Subcutaneous adipose tissue (tissue), 4 donors: ENCODE results near the gene DHX15. TPM values are rescaled to one million over a fixed set of nuclear protein-coding genes. Genes with fewer than 3 reads are reported as not detected.

Source experiments
- CTCF ChIP-seq: fragments of 450-650 bp; IDR thresholded peaks from one replicate; pipeline ENCODE4 v1.5.1; 2016; ENCODE audit warnings: low read depth, mild to moderate bottlenecking, control low read depth, antibody characterized with exemption, moderate library complexity
- small RNA-seq: library from RNA; depleted of rRNA; stranded (forward); fragments of <200 nt; gene quantifications from one replicate; pipeline ENCODE3, GENCODE V24; 2016
- total RNA-seq, 4 donors: library from RNA; depleted of rRNA; stranded (reverse); fragments of >200 nt; gene quantifications; one replicate each; pipeline ENCODE4 v1.1.0, GENCODE V29; 2016

The DHX15 gene
- total RNA-seq, 4 donors from 2014 or later, result 106 to 166 (median 120) TPM

GRCh38 chr4:24488399-24489164, 95.8 kb downstream of the DHX15 start:
- no peak for TF ChIP-seq CTCF

GRCh38 chr4:24482871-24483270, 101.5 kb downstream of the DHX15 start:
- TF ChIP-seq CTCF, result no peak

- TF ChIP-seq CTCF, result no peak
These were observed 106.4 kb downstream of the DHX15 start for GRCh38 chr4:24477919-24478318.

Small RNAs within 50 kb of the gene (small RNA-seq; reads per million reads assigned to genes)
- gene MIR573 (not detected), gene RN7SL16P (not detected)

Other genes starting within 250 kb of the DHX15 start
- gene SOD3, start 211.0 kb upstream of the DHX15 start, total RNA-seq, result 100 to 1,000 TPM in 3 of 4 donors, 10 to 100 TPM in 1; 86.4 to 211 (median 137) TPM